ENCODE data around the gene RPLP2.

RPLP2 gene

GRCh38 chr11:792535-792821 is 17.3 kb upstream of the RPLP2 start:
- no peak for DNase-seq

GRCh38 chr11:792873-793272 is 16.9 kb upstream of the RPLP2 start:
- no peak for DNase-seq

- no peak for DNase-seq
Observed at GRCh38 chr11:793556-793955, 16.2 kb upstream of the RPLP2 start.

- no peak for DNase-seq
Observed at GRCh38 chr11:794013-794765, 15.6 kb upstream of the RPLP2 start.

- DNase-seq: no peak
Observed at GRCh38 chr11:794766-795633, 14.8 kb upstream of the RPLP2 start.

- peak; percentile 89 for DNase-seq
Observed at GRCh38 chr11:795634-796564, 13.9 kb upstream of the RPLP2 start.

- no peak for DNase-seq
Observed at GRCh38 chr11:796565-797295, 13.0 kb upstream of the RPLP2 start.

GRCh38 chr11:797296-798092 is 12.3 kb upstream of the RPLP2 start:
- peak; percentile 86 for DNase-seq

GRCh38 chr11:798093-798713 is 11.6 kb upstream of the RPLP2 start, which contains the start of gene SLC25A22:
TSS of gene SLC25A22 (minus strand) at chr11:798281. CDS start at chr11:795006, 3,275 bp downstream.
- peak; percentile 91 for DNase-seq

- DNase-seq: no peak
Observed at GRCh38 chr11:799641-800316, 10.0 kb upstream of the RPLP2 start.

- DNase-seq: no peak
Observed at GRCh38 chr11:800473-800872, 9.3 kb upstream of the RPLP2 start.

GRCh38 chr11:801097-801780 is 8.5 kb upstream of the RPLP2 start:
- DNase-seq: no peak

- DNase-seq: no peak
Observed at GRCh38 chr11:802018-802617, 7.6 kb upstream of the RPLP2 start.

- DNase-seq: no peak
Observed at GRCh38 chr11:802693-803466, 6.9 kb upstream of the RPLP2 start.

- DNase-seq: no peak
Observed at GRCh38 chr11:803467-803742, 6.4 kb upstream of the RPLP2 start.

- DNase-seq: no peak
Observed at GRCh38 chr11:803770-804598, 5.8 kb upstream of the RPLP2 start.

- no peak for DNase-seq
Observed at GRCh38 chr11:804599-804964, 5.2 kb upstream of the RPLP2 start.

Measured in stimulated activated CD8-positive, alpha-beta memory T cell treated with anti-CD3 and anti-CD28 coated beads, Interleukin-4, amount 100 ng/mL, for 48 hours (primary cell).